Measurements from ENCODE around the gene MRPS6.

- TF ChIP-seq CTCF (IDR thresholded peaks at IDR 0.05; ENCODE audit: borderline replicate concordance, extremely low read depth, low read length, poor library complexity, severe bottlenecking) (no peak), EZH2 (IDR thresholded peaks at IDR 0.05; ENCODE audit: borderline replicate concordance, low read depth, low read length, severe bottlenecking) (no peak)
These were observed 1.1 kb downstream of the MRPS6 start for GRCh38 chr21:34074283-34075090.
